ENCODE data around the gene SLC25A6. TPM values are rescaled to one million over a fixed set of nuclear protein-coding genes. Genes with fewer than 3 reads are reported as not detected.

The SLC25A6 gene
- total and polyA plus RNA-seq, 2 donors from 2014 or later, result 357 to 654 TPM

GRCh38 chrX:1435241-1435895, 43.5 kb upstream of the SLC25A6 start:
- FAIRE-seq, result no peak
- TF ChIP-seq CTCF (IDR thresholded peaks at IDR 0.05; ENCODE audit: borderline replicate concordance, extremely low read depth, insufficient read depth), result no peak

GRCh38 chrX:1434871-1435240, 42.9 kb upstream of the SLC25A6 start:
- H3K4me1 ChIP-seq (ENCODE audit: control insufficient read depth in 2 of 3, insufficient read depth in 2 of 3, low read depth in 1 of 3, low read length in 3 of 3), result no peaks in the 10 kb centered on the region
- no peak for TF ChIP-seq CTCF (IDR thresholded peaks at IDR 0.05; ENCODE audit: borderline replicate concordance, extremely low read depth, insufficient read depth)
- H3K9me3 ChIP-seq (ENCODE audit: control insufficient read depth in 2 of 3, insufficient read depth in 1 of 3, low read length in 3 of 3), result no peaks in the 10 kb centered on the region
- intact Hi-C loops (cut with DNase I), result no loop called here
- H3K9ac ChIP-seq (ENCODE audit: low read length in 3 of 3), result no peak overlapping the region
- no peaks in the 10 kb centered on the region for H3K27me3 ChIP-seq (ENCODE audit: control insufficient read depth, insufficient read depth, low read length)
- H3K27ac ChIP-seq (ENCODE audit: low read depth in 2 of 2, low read length in 2 of 2), result no peak overlapping the region
- H3K36me3 ChIP-seq (ENCODE audit: control insufficient read depth in 2 of 3, insufficient read depth in 3 of 3, low read length in 3 of 3), result peaks cover 4 to 16% (median 12%) of the 10 kb centered on the region in 3 donors
- FAIRE-seq (no peak), DNase-seq (peak in 2 of 5 donors; percentile 36 to 61)
- H3K4me3 ChIP-seq (ENCODE audit: low read length in 3 of 3), result no peak overlapping the region

More at GRCh38 chrX:1435241-1435895, 43.5 kb upstream of the SLC25A6 start:
- Histone ChIP-seq H3K36me3 (ENCODE audit: control insufficient read depth in 2 of 3, insufficient read depth in 3 of 3, low read length in 3 of 3) (peaks cover 4 to 16% (median 12%) of the 10 kb centered on the region in 3 donors), H3K9me3 (ENCODE audit: control insufficient read depth in 2 of 3, insufficient read depth in 1 of 3, low read length in 3 of 3) (no peaks in the 10 kb centered on the region), H3K4me3 (ENCODE audit: low read length in 3 of 3) (no peak overlapping the region), H3K27me3 (ENCODE audit: control insufficient read depth, insufficient read depth, low read length) (no peaks in the 10 kb centered on the region), H3K4me1 (ENCODE audit: control insufficient read depth in 2 of 3, insufficient read depth in 2 of 3, low read depth in 1 of 3, low read length in 3 of 3) (no peaks in the 10 kb centered on the region), H3K9ac (ENCODE audit: low read length in 3 of 3) (no peak overlapping the region), H3K27ac (ENCODE audit: low read depth in 2 of 2, low read length in 2 of 2) (no peak overlapping the region)
- DNase-seq, result peak in 2 of 5 donors; percentile 32 to 71
- intact Hi-C loops (cut with DNase I), result no loop called here

- DNase-seq (peak in 2 of 5 donors; percentile 31 to 41), FAIRE-seq (no peak)
- Histone ChIP-seq H3K9ac (ENCODE audit: low read length in 3 of 3) (no peak overlapping the region), H3K4me3 (ENCODE audit: low read length in 3 of 3) (no peak overlapping the region), H3K9me3 (ENCODE audit: control insufficient read depth in 2 of 3, insufficient read depth in 1 of 3, low read length in 3 of 3) (no peaks in the 10 kb centered on the region), H3K36me3 (ENCODE audit: control insufficient read depth in 2 of 3, insufficient read depth in 3 of 3, low read length in 3 of 3) (peaks cover 4 to 16% (median 12%) of the 10 kb centered on the region in 3 donors), H3K4me1 (ENCODE audit: control insufficient read depth in 2 of 3, insufficient read depth in 2 of 3, low read depth in 1 of 3, low read length in 3 of 3) (no peaks in the 10 kb centered on the region), H3K27ac (ENCODE audit: low read depth in 2 of 2, low read length in 2 of 2) (no peak overlapping the region), H3K27me3 (ENCODE audit: control insufficient read depth, insufficient read depth, low read length) (no peaks in the 10 kb centered on the region)
- no peak for TF ChIP-seq CTCF (IDR thresholded peaks at IDR 0.05; ENCODE audit: borderline replicate concordance, extremely low read depth, insufficient read depth)
- intact Hi-C loops (cut with DNase I), result no loop called here
Observed at GRCh38 chrX:1433646-1434357, 41.9 kb upstream of the SLC25A6 start.

All from kidney (tissue), 14 donors.